Measurements from ENCODE around the gene ACO2. TPM values are rescaled to one million over a fixed set of nuclear protein-coding genes. Genes with fewer than 3 reads are reported as not detected.
A peak's percentile ranks its signal among the peaks of the same experiment; 100 is the strongest.

Gene ACO2
- total and polyA plus RNA-seq, 10 of the 15 experiments (the other 5 are each of a cell fraction or from before 2014, with no cell fraction given) = 21.4 to 214 (median 88.5) TPM

DNA sequence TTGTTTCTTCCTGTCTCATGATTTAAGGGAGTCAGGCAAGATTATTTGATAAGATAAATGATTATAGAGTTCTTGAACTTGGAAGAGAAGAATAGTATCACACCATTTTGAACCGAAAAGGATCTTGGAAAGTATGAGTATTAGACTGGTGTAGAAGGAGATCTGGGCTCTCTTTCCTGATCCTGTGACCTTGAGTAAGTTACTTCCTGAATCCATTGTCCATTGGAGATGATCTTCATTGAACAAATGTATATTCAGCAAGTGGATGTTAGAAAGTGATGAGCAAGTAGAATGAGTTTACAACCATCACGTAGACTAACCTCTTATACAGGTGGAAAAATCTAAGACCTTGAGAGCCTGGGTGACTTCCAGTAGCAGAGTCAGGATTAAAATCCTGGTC is 2.0 kb downstream of the ACO2 start:
- no peak overlapping the region for H3K9ac ChIP-seq (ENCODE audit: control insufficient read depth, insufficient read depth, low read length)
- peaks cover 21% of the 10 kb centered on the region for H3K4me1 ChIP-seq (ENCODE audit: control insufficient read depth, insufficient read depth, low read length)
- CTCF ChIA-PET = interaction anchor here (2.9 kb wide), 1 partner anchor 29 kb away, joined by 15 read pairs; no protein-coding TSS in a partner anchor
- H3K79me2 ChIP-seq (ENCODE audit: control insufficient read depth, insufficient read depth, low read length) = peaks cover 81% of the 10 kb centered on the region
- H3K36me3 ChIP-seq (ENCODE audit: control insufficient read depth in 2 of 2, insufficient read depth in 2 of 2, low read length in 1 of 2) = peaks cover 4 to 13% of the 10 kb centered on the region in 2 experiments
- TF ChIP-seq ZNF24 (IDR thresholded peaks at IDR 0.05) (no peak), NBN (IDR thresholded peaks at IDR 0.05) (no peak), NR2C1 (IDR thresholded peaks at IDR 0.05) (no peak), RFX5 (IDR thresholded peaks at IDR 0.05; ENCODE audit: low read depth, low read length) (no peak), RELA (IDR thresholded peaks at IDR 0.05; ENCODE audit: borderline replicate concordance, partially characterized antibody) (no peak), SRF (IDR thresholded peaks at IDR 0.05; ENCODE audit: low read depth in 2 of 2, low read length in 2 of 2) (no peak), NFYB (IDR thresholded peaks at IDR 0.05; ENCODE audit: insufficient read depth, low read depth, low read length) (no peak), GATAD2B (conservative IDR thresholded peaks at IDR 0.05; ENCODE audit: low read depth) (no peak), WRNIP1 (IDR thresholded peaks at IDR 0.05; ENCODE audit: borderline replicate concordance, low read depth, low read length) (no peak), SP1 (IDR thresholded peaks at IDR 0.05; ENCODE audit: low read depth, low read length) (no peak), JUNB (IDR thresholded peaks at IDR 0.05) (no peak), ZNF217 (IDR thresholded peaks at IDR 0.05) (no peak), CHD2 (IDR thresholded peaks at IDR 0.05; ENCODE audit: borderline replicate concordance, low read depth, low read length) (no peak)
- TF ChIP-seq, protein P1, sequence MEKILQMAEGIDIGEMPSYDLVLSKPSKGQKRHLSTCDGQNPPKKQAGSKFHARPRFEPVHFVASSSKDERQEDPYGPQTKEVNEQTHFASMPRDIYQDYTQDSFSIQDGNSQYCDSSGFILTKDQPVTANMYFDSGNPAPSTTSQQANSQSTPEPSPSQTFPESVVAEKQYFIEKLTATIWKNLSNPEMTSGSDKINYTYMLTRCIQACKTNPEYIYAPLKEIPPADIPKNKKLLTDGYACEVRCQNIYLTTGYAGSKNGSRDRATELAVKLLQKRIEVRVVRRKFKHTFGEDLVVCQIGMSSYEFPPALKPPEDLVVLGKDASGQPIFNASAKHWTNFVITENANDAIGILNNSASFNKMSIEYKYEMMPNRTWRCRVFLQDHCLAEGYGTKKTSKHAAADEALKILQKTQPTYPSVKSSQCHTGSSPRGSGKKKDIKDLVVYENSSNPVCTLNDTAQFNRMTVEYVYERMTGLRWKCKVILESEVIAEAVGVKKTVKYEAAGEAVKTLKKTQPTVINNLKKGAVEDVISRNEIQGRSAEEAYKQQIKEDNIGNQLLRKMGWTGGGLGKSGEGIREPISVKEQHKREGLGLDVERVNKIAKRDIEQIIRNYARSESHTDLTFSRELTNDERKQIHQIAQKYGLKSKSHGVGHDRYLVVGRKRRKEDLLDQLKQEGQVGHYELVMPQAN (conservative IDR thresholded peaks at IDR 0.05) = no peak
- TF ChIP-seq, protein P2, sequence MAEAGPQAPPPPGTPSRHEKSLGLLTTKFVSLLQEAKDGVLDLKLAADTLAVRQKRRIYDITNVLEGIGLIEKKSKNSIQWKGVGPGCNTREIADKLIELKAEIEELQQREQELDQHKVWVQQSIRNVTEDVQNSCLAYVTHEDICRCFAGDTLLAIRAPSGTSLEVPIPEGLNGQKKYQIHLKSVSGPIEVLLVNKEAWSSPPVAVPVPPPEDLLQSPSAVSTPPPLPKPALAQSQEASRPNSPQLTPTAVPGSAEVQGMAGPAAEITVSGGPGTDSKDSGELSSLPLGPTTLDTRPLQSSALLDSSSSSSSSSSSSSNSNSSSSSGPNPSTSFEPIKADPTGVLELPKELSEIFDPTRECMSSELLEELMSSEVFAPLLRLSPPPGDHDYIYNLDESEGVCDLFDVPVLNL (IDR thresholded peaks at IDR 0.05; ENCODE audit: low read depth, low read length) = no peak
- intact Hi-C loops (cut with micrococcal nuclease; ENCODE audit: unreplicated experiment) = no loop called here
- H3K4me3 ChIP-seq = no peak overlapping the region
- RAD21 ChIA-PET (ENCODE audit: unreplicated experiment) = interaction anchor here (1.2 to 1.5 kb wide), 2 partner anchors 11 to 23 kb away, joined by 3 to 4 read pairs; no protein-coding TSS in a partner anchor
- no peak for FAIRE-seq
- SMC1A ChIA-PET (ENCODE audit: uncharacterized antibody, unreplicated experiment) = interaction anchor here (1.3 to 5.8 kb wide), 2 partner anchors 9 to 67 kb away, joined by 4 to 59 read pairs; no protein-coding TSS in a partner anchor
- H3K9me3 ChIP-seq (replicated peaks; ENCODE audit: control insufficient read depth, insufficient read depth, low read length) = no peaks in the 10 kb centered on the region
- no TSS peak for BruUV-seq (replicated peaks)
- H4K20me1 ChIP-seq (ENCODE audit: control insufficient read depth, insufficient read depth) = 0 out of 2 replicates have a peak, but pooled peaks cover 3% of the 10 kb centered on the region
- H3K27me3 ChIP-seq (replicated peaks in 1 of 2; ENCODE audit: control insufficient read depth in 2 of 2, insufficient read depth in 2 of 2, low read length in 1 of 2) = no peaks in the 10 kb centered on the region
- in situ Hi-C loops (cut with MboI) = no loop called here
- WGBS (ENCODE audit: insufficient coverage, insufficient replicate concordance, low lambda C conversion rate, missing lambda C conversion rate) = 81% methylated on average over 2 of the region's 2 CpGs
- peak overlapping the region; percentile 83 for H3K4me2 ChIP-seq (ENCODE audit: control insufficient read depth, insufficient read depth)
- no peak for DNase-seq (ENCODE audit: low read depth, low spot score)
- no peak for ATAC-seq
- POLR2A ChIA-PET = interaction anchor here (1.2 to 3.5 kb wide), 3 partner anchors 10 to 25 kb away, joined by 3 to 17 read pairs (median 5); partner anchors contain the start of gene TOB2
- no peak overlapping the region for H3K27ac ChIP-seq (ENCODE audit: control insufficient read depth, insufficient read depth)
- no peak overlapping the region for H2AFZ ChIP-seq (ENCODE audit: control insufficient read depth, low read depth, low read length)

Data from GM12878 (cell line).